ENCODE measurements around the gene TMEM267.
"Not testable (repeated sequence)": the region's sequence is repeated elsewhere in the genome, so short reads cannot be mapped to it uniquely, and the experiment has no call there.

TMEM267 gene, protein sequence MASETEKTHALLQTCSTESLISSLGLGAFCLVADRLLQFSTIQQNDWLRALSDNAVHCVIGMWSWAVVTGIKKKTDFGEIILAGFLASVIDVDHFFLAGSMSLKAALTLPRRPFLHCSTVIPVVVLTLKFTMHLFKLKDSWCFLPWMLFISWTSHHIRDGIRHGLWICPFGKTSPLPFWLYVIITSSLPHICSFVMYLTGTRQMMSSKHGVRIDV

DNA sequence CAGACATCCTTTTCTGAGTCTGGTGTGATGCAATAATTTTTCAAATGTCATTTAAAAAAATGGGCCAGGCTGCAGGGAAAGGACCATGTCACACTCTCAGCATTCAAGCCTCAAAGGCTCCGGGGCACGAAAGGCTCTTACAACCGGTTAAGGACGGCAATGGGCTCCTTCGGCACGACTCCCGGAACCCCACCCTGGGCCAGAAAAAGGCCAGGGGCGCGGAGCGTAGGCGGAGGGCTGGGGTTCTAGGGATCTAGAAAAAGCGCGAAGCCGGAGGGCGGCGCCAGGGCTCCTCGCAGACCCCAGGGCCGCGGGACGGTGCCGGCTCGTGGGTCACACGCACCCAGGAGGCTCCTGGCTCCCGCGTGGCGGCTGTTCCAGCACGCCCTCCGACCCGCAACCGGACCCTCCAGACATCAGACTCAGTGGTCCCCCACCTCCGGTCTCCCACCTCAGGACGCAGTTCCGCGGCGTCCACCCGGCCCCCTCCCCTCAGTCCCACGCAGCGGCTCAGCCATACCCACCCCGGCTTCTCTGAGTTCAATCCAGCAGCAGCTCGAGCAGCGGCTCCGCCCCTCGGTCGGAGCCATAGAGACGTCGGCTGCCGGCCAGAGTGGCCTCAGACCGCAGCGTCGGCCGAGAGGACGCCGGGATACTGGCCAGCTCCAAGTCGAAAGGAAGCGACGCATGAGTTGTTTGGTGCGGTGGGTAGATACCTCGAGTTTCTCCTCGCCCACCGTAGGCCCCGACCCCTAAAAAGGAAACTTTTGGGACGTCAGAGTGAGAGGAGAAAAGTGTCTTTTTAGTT is at the start of gene TMEM267:
TMEM267 (minus strand) TSS at position 568 of the 808 bp plus-strand sequence. CDS start 29,896 bp downstream, outside the sequence.
- peak; percentile 80 for DNase-seq (ENCODE audit: low read depth, low spot score)

DNA sequence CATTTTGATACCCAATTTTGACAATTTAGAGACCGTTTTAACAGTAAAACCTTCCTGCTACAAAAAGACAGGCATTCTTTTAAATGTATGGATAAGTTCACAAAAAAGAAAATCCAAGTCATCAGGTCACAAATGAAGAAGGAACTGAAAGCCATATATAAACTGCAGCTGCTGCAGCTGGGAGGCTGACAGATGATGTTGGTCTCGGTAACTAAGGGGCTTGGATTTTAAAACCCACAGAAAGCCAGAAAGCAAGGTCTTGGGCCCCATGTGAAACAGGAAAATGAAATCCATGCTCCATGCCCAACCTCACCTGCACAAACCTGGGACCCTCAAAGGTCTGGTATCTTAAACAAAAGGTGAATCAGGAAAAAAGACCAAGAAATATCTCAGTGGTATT is 47.0 kb upstream of the TMEM267 start:
- no peak for DNase-seq (ENCODE audit: low read depth, low spot score)

DNA sequence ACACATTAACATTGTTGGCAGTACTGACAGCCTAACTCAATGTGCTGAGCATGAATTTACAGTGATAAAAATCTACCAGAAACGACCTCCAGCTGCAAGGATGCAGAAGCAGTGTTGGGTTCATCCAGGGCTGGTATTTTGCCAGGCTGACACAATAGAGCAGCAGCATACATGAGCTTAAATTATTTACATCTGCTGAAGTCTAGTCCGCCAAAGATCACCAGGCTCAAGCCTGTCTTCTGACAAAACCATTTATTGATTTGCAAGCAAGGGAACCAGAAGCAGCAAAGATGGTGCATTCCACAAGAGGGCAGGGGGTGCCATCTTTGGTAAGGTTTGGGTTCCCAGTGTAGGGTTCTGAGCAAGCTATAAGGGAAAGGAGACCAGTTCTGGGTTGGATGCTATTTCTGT is 40.0 kb upstream of the TMEM267 start:
- DNase-seq (ENCODE audit: low read depth, low spot score), result no peak

DNA sequence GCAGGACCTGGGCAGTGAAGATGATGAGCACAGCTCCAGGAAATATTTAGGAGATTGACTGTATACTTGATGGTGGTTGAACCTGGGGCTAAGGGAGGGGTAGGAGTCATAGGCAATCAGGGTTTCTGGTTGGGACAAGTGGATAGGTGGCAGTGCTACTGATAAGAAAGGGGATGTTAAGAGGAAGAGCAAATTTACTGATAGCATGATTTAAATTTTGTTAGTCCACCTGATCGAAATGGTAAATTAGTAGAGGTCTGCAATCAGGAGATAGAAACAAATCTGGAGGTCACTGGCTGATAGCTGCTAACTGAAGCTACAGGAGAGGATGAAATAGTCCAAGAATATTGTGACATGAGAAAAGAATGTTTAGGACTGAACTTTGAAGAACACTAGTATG is 37.0 kb upstream of the TMEM267 start:
- DNase-seq (ENCODE audit: low read depth, low spot score), result no peak

DNA sequence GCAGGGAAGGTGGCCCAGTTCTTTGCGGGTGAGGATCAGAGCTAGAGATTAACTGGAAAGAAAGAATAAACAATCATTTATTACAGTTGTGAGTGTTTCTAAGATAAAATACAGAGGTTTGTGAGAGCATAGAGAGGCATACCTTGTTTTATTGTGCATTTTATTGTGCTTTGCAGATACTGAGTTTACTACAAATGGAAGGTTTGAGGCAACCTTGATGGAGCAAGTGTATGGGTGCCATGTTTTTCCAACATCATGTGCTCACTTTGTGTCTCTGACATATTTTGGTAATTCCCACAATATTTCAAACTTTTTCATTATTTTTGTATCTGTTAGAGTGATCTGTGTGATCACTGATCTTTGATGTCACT is 32.0 kb upstream of the TMEM267 start:
- DNase-seq (ENCODE audit: low read depth, low spot score), result no peak

DNA sequence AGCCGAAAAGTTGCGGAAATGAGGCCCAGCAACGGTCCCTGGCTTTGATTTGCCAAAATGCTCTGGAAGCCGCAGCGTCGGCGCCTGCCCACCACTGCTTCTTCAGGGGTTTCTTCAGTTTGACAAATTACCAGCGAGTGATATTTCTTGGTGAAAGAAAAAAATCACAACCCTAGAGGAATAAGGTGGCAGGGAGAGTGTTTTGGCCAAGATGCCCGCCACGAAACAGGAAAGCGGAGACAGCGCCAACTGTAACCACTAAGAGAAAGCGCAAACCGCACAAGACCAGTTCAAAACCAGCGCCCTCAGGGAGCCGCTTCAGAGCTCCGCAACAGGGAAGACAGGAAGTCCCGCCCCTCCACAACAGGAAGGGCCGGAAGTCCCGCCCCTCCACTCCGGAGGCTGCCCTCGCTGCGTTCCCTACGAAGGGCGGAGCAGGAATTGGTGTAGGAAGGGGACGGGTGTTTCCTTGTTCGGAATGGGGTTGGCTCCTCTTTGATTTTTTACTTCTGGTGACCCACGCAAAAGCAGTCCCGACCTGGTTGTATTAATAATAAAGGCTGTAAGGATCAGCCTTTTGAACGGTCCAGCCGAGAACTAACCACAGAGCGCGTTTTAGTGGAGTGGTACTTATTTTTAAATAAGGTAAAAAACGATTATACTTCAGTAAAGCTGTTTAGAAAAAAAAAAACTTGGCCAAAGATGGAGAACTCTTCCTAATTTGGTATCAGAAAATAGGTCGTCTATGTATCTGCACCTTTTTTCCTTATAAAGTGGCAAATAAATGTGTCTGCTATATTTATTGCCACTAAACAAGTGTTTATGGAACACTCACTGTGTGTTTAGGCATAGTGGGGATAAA is 31.4 kb upstream of the TMEM267 start, which contains the start of gene C5orf34:
C5orf34 (minus strand) TSS at position 333 of the 862 bp plus-strand sequence. CDS start 5,809 bp downstream, outside the sequence.
- DNase-seq (ENCODE audit: low read depth, low spot score), result peak; percentile 89

DNA sequence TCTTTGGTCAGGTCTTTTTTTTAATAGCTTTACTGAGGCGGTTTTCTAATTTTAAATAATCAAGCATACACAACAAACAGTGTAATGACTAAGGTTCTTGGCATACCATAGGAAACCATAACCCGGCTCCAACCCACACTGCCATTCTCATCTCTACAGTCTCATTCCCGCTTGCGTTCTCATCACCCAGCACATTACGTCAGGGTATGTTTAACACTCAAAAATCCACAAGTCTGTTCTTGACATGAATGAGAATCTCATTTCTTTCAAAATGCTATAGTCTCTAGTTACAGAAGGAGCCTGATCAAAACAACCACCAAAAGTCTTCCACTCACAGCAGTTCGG is 30.8 kb upstream of the TMEM267 start:
- no peak for DNase-seq (ENCODE audit: low read depth, low spot score)

DNA sequence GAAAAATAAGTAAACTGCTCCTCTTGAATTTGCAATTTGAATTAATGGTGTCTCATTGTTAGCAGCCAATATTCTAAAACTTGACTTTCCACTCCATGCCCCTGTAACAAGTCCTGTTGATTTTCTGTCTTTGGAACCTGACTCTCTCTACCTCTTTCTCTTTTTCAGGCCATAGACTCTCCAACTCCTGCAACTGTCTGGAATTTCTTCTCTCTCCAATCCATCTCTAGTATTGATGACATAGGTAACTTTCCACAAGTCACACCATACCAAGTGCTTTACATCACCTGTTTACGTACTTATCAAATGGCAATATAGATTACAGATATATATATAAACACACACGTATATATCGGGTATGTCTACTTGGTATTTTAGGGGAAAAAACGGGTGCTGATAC is 30.4 kb upstream of the TMEM267 start:
- no peak for DNase-seq (ENCODE audit: low read depth, low spot score)

DNA sequence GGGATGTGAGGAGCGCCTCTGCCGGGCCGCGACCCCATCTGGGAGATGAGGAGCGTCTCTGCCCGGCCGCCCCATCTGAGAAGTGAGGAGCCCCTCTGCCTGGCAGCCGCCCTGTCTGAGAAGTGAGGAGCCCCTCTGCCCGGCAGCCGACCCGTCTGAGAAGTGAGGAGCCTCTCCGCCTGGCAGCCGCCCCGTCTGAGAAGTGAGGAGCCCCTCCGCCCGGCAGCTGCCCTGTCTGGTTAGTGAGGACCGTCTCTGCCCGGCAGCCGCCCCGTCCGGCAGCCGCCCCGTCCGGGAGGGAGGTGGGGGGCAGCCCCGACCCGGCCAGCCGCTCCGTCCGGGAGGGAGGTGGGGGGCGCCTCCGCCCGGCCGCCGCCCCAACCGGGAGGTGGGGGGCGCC is 27.4 kb upstream of the TMEM267 start:
- DNase-seq (ENCODE audit: low read depth, low spot score), result not testable (repeated sequence)

DNA sequence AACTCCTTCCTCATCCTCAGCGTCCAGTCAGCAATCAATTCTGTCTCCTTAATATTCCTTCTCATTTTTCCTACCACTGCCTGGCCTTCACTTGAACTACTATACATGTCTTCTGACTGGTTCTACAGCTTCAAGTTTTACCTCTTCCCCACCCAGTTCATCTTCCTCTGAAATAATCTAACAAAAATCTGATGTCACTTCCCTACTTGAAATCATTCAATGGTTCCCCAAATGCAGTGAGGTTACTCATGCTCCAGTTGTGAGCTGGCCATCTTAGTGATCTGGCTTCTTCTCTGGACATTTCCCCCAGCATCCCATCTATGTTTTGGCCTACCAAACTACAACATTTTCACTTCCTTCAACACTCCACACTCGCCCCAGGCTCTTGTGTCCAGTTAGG is 14.9 kb upstream of the TMEM267 start:
- DNase-seq (ENCODE audit: low read depth, low spot score), result no peak

DNA sequence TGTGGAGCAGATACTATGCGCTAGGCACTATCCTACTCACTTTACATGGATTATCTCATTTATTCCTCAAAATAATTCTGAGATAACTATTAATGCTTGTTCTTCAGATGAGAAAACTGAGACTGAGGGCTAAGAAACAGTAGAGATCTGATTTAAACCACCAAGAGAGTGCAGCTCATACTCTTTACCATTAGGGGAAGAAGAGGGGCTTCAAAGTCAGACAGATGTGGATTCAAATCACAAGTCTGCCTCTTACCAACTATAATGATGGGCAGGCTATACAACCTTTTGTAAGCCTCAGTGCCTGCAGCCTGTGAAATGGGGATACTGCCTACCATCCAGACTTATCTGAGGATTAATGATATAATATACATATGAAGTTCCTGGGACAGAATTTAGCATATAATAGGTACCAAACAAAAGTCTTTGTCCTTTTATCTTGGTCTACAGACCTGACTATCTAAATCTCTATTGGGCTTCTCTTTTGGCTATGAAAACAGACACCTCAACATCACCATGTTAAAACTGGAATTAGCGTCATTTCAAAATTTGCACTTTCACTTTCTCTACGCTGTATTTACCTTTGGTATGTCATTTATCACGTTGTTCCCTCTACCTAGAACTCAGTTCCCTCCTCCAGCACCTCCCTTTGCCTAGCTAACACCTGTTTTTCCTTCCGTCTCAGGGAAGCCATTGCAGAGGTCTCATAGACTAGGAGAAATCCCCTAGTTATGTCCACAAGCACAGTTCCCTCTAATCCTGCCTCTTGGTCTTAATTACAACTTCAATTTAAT is 13.8 kb upstream of the TMEM267 start:
- DNase-seq (ENCODE audit: low read depth, low spot score), result no peak

DNA sequence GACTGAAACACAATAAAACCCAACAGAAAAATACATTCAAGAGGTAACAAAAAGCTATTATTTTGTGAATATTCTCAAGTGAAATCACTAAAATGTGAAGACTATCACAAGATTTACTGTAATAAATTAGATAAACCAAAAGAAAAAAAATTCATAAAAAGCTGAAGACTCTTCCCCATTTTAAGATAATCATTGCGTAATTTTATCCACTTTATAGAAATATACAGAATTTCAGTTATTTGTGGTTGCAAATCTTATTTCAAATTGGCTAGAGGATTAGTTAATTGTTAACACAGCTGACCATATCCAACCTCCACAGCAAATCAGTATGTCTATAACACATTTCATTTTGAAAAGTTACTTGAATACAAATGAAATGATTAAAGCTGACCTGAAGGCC is 7.7 kb upstream of the TMEM267 start:
- no peak for DNase-seq (ENCODE audit: low read depth, low spot score)

DNA sequence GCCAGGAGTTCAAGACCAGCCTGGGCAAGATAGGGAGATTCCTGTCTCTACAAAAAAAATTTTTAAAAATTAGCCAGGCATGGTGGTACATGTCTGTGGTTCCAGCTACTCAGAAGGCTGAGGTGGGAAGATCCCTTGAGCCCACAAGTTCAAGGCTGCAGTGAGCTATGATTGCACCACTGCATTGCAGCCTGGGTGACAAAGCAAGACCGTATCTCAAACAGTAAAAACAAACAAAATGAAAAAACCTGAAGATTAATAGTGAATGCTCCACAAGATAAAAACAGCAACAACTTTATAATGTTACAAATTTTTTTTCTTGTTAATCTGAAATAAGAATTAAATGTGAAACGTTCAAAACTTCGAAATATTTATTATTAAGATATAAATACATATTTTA is 2.7 kb upstream of the TMEM267 start:
- DNase-seq (ENCODE audit: low read depth, low spot score), result no peak

DNA sequence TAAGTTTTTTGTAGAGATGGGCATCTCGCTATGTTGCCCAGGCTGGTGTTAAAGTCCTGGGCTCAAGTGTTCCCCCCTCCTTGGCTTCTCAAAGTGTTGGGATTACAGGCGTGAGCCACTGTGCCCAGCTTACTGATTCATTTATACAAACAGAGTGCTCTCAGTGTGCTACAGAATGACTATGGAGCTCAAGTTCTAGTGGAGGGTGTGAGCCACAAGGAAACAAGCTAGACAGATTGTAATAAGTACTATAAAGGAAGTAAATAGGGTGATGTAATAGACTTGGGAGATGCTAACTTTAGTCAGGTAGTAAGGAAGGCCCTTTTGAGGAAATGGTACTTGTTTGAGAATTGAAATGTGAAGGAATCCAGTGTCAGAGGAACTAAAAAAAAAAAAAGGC is 1.7 kb upstream of the TMEM267 start:
- DNase-seq (ENCODE audit: low read depth, low spot score), result no peak

DNA sequence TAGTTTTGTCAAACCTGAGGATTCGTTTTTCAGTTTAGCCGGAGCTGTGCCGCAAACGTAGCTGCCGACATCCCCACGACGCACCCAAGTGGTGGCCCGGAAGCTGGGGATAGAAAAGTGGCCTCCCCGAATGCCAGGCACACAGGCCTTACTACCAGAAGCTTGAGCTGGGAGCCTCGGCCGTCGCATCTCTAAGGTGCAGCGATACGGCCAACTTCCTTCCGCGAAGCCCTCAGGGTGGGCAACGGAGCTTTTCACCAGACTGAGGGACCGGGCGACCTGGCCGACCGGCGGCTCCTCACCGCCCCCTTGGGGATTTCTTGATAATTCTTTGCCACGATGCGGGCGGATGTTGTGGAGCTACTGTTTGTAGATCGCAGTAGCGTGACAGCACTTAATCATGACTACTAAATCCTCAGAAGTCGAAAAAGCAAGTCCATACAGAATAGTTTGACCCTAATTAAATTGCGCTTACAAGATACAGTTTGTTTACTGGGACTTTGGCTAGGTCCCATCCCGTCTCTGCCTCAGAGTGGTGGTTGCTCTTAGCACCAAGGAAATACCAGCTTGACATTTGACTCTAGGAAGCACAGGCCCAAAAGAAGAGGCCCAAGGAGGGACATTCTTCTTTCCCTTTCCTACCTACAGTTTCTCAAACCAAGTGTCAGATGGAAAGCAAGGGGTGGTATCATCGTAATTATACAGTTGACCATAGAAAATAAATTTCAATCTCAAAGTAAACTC is 613 bp upstream of the TMEM267 start:
- peak; percentile 26 for DNase-seq (ENCODE audit: low read depth, low spot score)

DNA sequence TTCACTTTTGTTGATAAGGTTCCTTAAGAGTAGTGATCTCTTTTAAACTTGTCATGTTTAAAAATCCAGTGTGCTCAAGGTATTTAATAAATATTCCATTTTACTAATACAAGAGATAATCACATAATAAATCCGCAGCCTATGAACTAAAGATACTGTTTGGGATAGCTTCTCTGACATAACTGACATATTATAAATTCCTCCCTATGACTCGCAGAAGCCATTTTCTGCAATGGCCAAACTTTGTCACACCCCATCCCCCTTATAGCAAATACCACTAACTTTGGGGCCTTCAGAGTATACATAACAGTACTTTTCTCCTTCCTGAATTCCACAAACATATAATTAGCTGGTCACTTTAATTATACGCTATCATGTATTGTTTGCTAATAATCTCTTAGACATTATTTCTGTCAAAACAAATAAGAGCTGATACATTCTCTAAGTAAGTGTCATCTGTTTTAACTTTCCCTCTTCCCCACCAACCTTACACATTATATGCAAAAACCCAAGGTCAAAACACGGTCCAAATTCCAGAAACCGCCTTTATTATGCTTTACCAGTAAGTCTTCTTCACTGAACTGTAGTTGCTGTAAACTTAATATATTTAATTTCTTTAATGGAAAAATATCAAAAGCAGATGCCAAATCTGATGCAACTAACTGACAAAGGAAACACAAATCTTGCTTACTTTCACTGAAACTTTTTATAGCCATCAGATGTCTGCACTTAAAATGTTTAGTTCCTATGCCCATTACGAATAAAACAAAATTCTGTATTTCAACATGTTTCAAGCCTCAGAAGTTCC is 971 bp downstream of the TMEM267 start:
- no peak for DNase-seq (ENCODE audit: low read depth, low spot score)

DNA sequence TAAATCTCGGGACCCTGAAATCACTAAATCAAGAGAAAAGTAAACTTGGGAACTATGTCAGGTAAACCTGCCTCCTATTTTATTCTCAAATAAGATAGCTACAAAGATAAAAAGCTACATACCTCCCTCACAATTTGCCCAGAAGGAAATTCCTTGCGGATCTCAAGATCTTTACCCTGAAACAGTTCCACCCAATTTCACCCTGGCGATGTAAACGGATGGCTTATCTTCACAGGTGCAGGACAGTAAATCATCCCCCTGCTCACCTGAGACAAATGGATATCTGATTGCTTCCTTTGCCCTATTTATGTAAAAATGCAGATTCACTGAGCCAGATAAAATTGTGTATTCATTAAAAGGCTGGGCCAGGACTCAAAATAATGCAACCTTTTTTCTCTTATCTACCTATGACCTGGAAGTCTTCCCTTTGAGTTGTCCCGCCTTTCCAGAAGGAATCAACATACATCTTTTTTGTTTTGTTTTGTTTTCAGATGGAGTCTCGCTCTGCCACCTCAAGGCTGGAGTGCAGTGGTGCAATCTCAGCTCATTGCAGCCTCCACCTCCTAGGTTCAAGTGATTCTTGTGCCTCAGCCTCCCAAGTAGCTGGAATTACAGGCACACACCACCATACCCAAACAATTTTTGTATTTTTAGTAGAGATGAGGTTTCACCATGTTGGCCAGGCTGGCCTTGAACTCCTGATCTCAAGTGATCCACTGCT is 13.8 kb downstream of the TMEM267 start:
- DNase-seq (ENCODE audit: low read depth, low spot score), result no peak

DNA sequence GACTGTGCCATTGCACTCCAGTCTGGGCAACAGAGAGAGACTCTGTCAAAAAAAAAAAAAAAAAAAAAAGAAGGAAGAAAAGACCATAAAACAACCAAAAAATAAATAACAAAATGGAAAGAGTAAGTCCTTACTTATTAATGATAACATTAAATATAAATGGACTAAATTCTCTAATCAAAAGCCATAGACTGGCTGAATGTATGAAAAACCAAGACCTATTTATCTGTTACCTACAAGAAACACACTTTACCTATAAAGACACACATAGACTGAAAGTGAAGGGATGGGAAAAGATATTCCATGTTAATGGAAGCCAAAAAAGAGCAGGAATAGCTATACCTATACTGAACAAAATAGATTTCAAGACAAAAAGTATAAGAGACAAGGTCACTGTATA is 16.6 kb downstream of the TMEM267 start:
- DNase-seq (ENCODE audit: low read depth, low spot score), result no peak

DNA sequence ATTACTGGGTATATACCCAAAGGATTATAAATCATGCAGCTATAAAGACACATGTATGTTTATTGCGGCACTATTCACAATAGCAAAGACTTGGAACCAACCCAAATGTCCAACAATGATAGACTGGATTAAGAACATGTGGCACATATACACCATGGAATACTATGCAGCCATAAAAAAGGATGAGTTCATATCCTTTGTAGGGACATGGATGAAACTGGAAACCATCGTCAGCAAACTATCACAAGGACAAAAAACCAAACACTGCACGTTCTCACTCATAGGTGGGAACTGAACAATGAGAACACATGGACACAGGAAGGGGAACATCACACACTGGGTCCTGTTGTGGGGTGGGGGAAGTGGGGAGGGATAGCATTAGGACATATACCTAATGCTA is 18.2 kb downstream of the TMEM267 start:
- DNase-seq (ENCODE audit: low read depth, low spot score), result not testable (repeated sequence)

Measured in brain pericyte (primary cell).